C4-2B (cell line): ENCODE data around the gene TFDP2.

Experiments
- H3K27ac ChIP-seq: fragments of 450-650 bp; 2 replicates; pipeline ENCODE4 v1.5.1; 2017
- CTCF ChIP-seq: fragments of 450-650 bp; conservative IDR thresholded peaks from 2 replicates; pipeline ENCODE4 v1.5.1; 2017; ENCODE audit warnings: mild to moderate bottlenecking
- ZFX ChIP-seq: fragments of 450-650 bp; IDR thresholded peaks from 2 replicates; pipeline ENCODE4 v1.6.1; 2017

Gene TFDP2

GRCh38 chr3:142120707-142121106, 28.6 kb downstream of the TFDP2 start:
- TF ChIP-seq ZFX (no peak), CTCF (no peak)
- H3K27ac ChIP-seq: no peak overlapping the region

DNA sequence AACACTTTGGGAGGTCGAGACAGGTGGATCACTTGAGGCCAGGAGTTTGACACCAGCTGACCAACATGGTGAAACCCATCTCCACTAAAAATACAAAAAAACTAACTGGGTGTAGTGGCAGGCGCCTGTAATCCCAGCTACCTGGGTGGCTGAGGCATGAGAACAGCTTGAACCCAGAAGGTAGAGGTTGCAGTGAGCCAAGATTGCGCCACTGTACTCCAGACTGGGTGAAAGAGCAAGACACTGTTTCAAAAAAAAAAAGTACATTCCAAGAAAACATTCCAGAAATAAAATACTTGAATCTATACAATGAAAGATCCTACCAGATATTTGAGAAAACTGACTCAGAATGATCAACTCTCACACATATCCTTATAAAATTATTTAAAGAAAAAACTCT, 30.4 kb downstream of the TFDP2 start:
- no peak overlapping the region for H3K27ac ChIP-seq
- TF ChIP-seq CTCF (no peak), ZFX (no peak)

DNA sequence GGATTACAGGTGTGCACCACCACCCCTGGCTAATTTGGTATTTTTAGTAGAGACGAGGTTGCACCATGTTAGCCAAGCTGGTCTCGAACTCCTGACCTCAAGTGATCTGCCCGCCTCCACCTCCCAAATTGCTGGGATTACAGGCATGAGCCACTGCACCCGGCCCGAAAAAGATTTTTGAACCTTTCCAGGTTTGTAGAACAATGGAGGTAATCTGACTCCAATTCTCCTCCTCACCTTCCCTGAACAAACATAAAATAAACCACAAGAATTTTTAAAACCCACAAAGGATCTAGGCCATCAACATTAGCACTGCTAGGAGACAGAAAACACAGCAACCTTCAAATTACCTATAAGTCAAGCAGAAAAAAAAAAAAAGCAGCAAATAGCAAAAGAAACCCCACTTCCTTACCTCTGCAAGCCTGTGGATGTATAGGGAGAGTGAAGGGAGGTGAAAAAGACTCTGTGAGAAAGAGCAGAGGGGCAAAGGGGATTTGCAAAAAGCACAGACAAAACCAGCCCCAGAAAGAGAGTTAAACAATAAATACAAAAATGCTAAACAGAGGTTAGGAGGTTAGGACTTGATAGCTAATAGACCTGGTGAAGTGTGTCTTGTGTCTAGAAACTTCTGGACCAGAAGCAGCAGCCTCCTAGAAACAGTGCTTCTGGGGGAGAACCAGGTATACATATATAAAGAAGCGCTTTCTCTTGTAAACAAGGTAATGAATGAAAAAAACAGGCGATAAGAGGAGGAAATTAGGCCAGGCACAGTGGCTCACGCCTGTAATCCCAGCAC, 32.1 kb downstream of the TFDP2 start:
- H3K27ac ChIP-seq: peak overlapping the region; percentile 4; the same call in 1 of the 2 replicates
- TF ChIP-seq ZFX: no peak
- TF ChIP-seq CTCF: no peak

- no peak overlapping the region for H3K27ac ChIP-seq
- TF ChIP-seq CTCF: no peak
- TF ChIP-seq ZFX: no peak
Measured at GRCh38 chr3:142115867-142116668, 33.3 kb downstream of the TFDP2 start.

GRCh38 chr3:142112601-142113000, 36.7 kb downstream of the TFDP2 start:
- TF ChIP-seq ZFX: no peak
- TF ChIP-seq CTCF: no peak
- H3K27ac ChIP-seq: no peak overlapping the region

DNA sequence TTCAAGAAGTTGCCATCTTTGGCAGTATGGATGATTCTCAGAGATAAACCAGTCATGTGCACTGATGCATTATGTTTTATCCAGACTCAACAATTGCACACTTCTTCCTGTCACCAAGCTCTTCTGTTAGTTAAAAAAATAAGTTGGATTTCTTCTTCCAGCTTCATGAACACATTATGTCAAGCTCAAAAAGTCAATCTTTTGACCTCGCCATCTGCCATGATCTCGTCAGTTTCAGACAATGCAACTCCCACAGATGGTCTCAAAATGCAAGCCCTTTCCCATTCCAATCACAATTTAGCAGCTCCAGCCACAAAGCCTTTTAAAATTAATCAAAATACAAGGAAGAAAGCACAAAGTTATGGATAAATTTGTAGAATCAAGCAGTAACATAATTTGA, 42.8 kb downstream of the TFDP2 start:
- no peak overlapping the region for H3K27ac ChIP-seq
- no peak for TF ChIP-seq CTCF
- no peak for TF ChIP-seq ZFX

DNA sequence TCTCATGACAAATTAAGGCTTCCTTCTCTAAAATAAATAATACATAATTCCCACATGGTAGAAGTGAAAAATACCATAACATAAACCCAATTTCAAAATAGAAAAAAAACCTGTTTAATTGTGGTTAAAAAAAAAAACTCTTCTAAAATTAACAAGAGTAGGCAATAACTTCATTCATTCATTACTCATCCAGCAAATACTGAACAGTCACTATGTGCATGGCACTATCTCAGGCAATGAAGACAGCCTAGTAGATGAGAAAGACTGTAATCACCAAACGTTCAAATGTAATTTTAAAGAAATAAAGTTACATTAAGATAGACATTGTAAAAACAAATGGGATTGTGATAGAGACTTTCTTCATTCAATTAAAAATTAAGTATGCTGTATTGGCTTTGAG, 43.4 kb downstream of the TFDP2 start:
- TF ChIP-seq CTCF (no peak), ZFX (no peak)
- no peak overlapping the region for H3K27ac ChIP-seq
